Measurements from ENCODE around the gene TRPM3. TPM values are rescaled to one million over a fixed set of nuclear protein-coding genes. Genes with fewer than 3 reads are reported as not detected.

The TRPM3 gene
- total and polyA plus RNA-seq, 12 donors: 0.27 to 5.3 (median 1.8) TPM

GRCh38 chr9:70934642-70935041, 186.8 kb downstream of the TRPM3 start:
- Histone ChIP-seq H3K4me3 (no peak overlapping the region), H3K9me3 (replicated peaks in 1 of 3) (no peaks in the 10 kb centered on the region), H3K27me3 (no peaks in the 10 kb centered on the region), H3K36me3 (replicated peaks in 1 of 2) (no peaks in the 10 kb centered on the region), H3K27ac (no peak overlapping the region), H3K4me1 (replicated peaks in 1 of 2) (no peaks in the 10 kb centered on the region)
- DNase-seq: no peak
- 93 to 100% (median 97%) methylated on average over 1 of the region's 1 CpG for WGBS, 4 donors
- TF ChIP-seq POLR2A (IDR thresholded peaks at IDR 0.05): no peak
- TF ChIP-seq, protein P1, sequence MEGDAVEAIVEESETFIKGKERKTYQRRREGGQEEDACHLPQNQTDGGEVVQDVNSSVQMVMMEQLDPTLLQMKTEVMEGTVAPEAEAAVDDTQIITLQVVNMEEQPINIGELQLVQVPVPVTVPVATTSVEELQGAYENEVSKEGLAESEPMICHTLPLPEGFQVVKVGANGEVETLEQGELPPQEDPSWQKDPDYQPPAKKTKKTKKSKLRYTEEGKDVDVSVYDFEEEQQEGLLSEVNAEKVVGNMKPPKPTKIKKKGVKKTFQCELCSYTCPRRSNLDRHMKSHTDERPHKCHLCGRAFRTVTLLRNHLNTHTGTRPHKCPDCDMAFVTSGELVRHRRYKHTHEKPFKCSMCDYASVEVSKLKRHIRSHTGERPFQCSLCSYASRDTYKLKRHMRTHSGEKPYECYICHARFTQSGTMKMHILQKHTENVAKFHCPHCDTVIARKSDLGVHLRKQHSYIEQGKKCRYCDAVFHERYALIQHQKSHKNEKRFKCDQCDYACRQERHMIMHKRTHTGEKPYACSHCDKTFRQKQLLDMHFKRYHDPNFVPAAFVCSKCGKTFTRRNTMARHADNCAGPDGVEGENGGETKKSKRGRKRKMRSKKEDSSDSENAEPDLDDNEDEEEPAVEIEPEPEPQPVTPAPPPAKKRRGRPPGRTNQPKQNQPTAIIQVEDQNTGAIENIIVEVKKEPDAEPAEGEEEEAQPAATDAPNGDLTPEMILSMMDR (IDR thresholded peaks at IDR 0.05): no peak
- intact Hi-C loops (cut with DNase I): loop anchor here in 1 of 2 donors (10.0 kb wide), 1 partner anchor 320 kb away; no protein-coding TSS in a partner anchor

DNA sequence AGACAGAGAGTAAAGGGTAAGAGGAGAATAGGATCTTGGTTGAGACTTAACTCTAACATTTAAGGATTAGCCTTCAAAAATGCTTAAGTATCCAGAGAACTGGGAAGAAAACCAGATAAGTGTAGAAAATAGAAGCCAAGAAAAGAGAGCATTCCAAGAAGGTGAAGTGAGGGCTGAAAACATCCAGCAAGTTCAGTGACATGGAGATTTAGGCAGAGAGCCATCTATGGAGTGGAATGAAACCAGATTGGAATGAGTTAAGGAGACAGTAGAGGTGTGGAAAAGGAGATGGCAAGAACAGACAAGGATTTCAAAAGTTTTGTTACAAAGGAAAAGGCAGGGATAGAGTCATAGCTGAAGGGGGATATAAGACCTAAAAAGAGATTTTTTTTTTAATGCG, 188.1 kb downstream of the TRPM3 start:
- intact Hi-C loops (cut with DNase I): loop anchor here in 1 of 2 donors (10.0 kb wide), 1 partner anchor 321 kb away; no protein-coding TSS in a partner anchor
- TF ChIP-seq, protein P1 (IDR thresholded peaks at IDR 0.05): no peak
- no peak for TF ChIP-seq POLR2A (IDR thresholded peaks at IDR 0.05)
- no peak overlapping the region for H3K27ac ChIP-seq
- H3K36me3 ChIP-seq (replicated peaks in 1 of 2): no peaks in the 10 kb centered on the region
- H3K27me3 ChIP-seq: no peaks in the 10 kb centered on the region
- H3K4me1 ChIP-seq (replicated peaks in 1 of 2): no peaks in the 10 kb centered on the region
- no peaks in the 10 kb centered on the region for H3K9me3 ChIP-seq (replicated peaks in 1 of 3)
- H3K4me3 ChIP-seq: no peak overlapping the region
- WGBS, 4 donors: 71 to 88% (median 85%) methylated on average over 1 of the region's 1 CpG
- DNase-seq: no peak

GRCh38 chr9:70932097-70932496, 189.3 kb downstream of the TRPM3 start:
- intact Hi-C loops (cut with DNase I): loop anchor here in 1 of 2 donors (10.0 kb wide), 1 partner anchor 323 kb away; no protein-coding TSS in a partner anchor
- DNase-seq: no peak
- Histone ChIP-seq H3K9me3 (replicated peaks in 1 of 3) (no peaks in the 10 kb centered on the region), H3K4me1 (replicated peaks in 1 of 2) (no peaks in the 10 kb centered on the region), H3K4me3 (no peak overlapping the region), H3K27me3 (no peaks in the 10 kb centered on the region), H3K36me3 (replicated peaks in 1 of 2) (no peaks in the 10 kb centered on the region), H3K27ac (no peak overlapping the region)
- WGBS, 4 donors: 88 to 93% (median 91%) methylated on average over 1 of the region's 1 CpG
- TF ChIP-seq, protein P1 (IDR thresholded peaks at IDR 0.05): no peak
- TF ChIP-seq POLR2A (IDR thresholded peaks at IDR 0.05): no peak

GRCh38 chr9:70927530-70927929, 193.9 kb downstream of the TRPM3 start:
- no peak overlapping the region for H3K4me3 ChIP-seq
- no peaks in the 10 kb centered on the region for H3K27me3 ChIP-seq
- no peak for DNase-seq
- H3K36me3 ChIP-seq (replicated peaks in 1 of 2): no peaks in the 10 kb centered on the region
- H3K9me3 ChIP-seq (replicated peaks in 1 of 3): no peaks in the 10 kb centered on the region
- H3K4me1 ChIP-seq (replicated peaks in 1 of 2): peaks cover 0 to 9% of the 10 kb centered on the region in 2 donors
- 74 to 88% (median 79%) methylated on average over 2 of the region's 2 CpGs for WGBS, 4 donors
- no peak overlapping the region for H3K27ac ChIP-seq
- intact Hi-C loops (cut with DNase I): loop anchor here in 1 of 2 donors (5.0 kb wide), 1 partner anchor 320 kb away; no protein-coding TSS in a partner anchor
- TF ChIP-seq POLR2A (IDR thresholded peaks at IDR 0.05): no peak
- TF ChIP-seq, protein P1 (IDR thresholded peaks at IDR 0.05): no peak

Data from adrenal gland (tissue), 12 donors.